HepG2 (cell line): ENCODE results near the gene NGF. TPM values are rescaled to one million over a fixed set of nuclear protein-coding genes. Genes with fewer than 3 reads are reported as not detected.

Experiments used
- ATAC-seq: fragments of 200-7000 bp; cut with Tn5 transposase; 3 replicates; pipeline ENCODE4 v1.9.1; 2020; ENCODE audit warnings: mild to moderate bottlenecking, moderate library complexity
- BruUV-seq: library from RNA; stranded (reverse); fragments of 400-500 nt; replicated peaks from 2 replicates; lab custom pipeline; 2021; lab: Mats Ljungman, UMichigan
- CTCF ChIA-PET: fragments of 300-600 bp; formaldehyde crosslinking; extraction: SDS; loops from one replicate; lab custom pipeline; 2021; ENCODE audit warnings: low total read pairs, inconsistent platforms, low intra/inter-chr PET ratio; lab: Yijun Ruan, JAX
- POLR2A ChIA-PET: fragments of 350-600 bp; sonication (Branson Sonifier 250); formaldehyde crosslinking; loops from one replicate; lab custom pipeline; 2020; ENCODE audit warnings: antibody characterized with exemption, inconsistent platforms; lab: Yijun Ruan, JAX
- DNase-seq: peaks from one replicate; pipeline ENCODE4 v3.0.0-alpha.2; 2015; ENCODE audit warnings: low spot score
- FAIRE-seq: peaks from 3 replicates; lab custom pipeline; 2011; peaks lifted over from hg19 to GRCh38; lab: Jason Lieb, UNC
- H2AFZ ChIP-seq: one replicate; pipeline ENCODE4 v1.6.1; 2011; ENCODE audit warnings: low read length, inconsistent platforms
- H3K27ac ChIP-seq: fragments of 300-600 bp; 3 replicates; pipeline ENCODE4 v1.8.0; 2011; ENCODE audit warnings: mixed run types, mild to moderate bottlenecking, mixed read lengths, low read length, inconsistent platforms; ENCODE audit not compliant: insufficient read depth; ENCODE audit errors: extremely low read length
- H3K27me3 ChIP-seq, 2 experiments: fragments of 200-600 bp in 1 of 2; 2 replicates in 1 of 2; 3 replicates in 1 of 2; pipeline versions ENCODE4 v1.6.0 to v1.8.0; 2011; ENCODE audit warnings: low read length in 2 of 2, mild to moderate bottlenecking in 2 of 2, moderate library complexity in 2 of 2, inconsistent platforms in 1 of 2; ENCODE audit not compliant: insufficient read depth in 2 of 2, control insufficient read depth in 1 of 2
- H3K36me3 ChIP-seq, 2 experiments: fragments of 200-600 bp in 1 of 2; replicated peaks in 1 of 2; 2 replicates in 1 of 2; 3 replicates in 1 of 2; pipeline versions ENCODE4 v1.5.1 to v1.8.0; 2011; ENCODE audit warnings: low read length in 2 of 2, inconsistent platforms in 1 of 2; ENCODE audit not compliant: insufficient read depth in 2 of 2, control insufficient read depth in 1 of 2
- H3K4me1 ChIP-seq: 2 replicates; pipeline ENCODE4 v1.5.1; 2012; ENCODE audit warnings: low read length, inconsistent platforms; ENCODE audit not compliant: insufficient read depth
- H3K4me2 ChIP-seq: 2 replicates; pipeline ENCODE4 v1.6.0; 2011; ENCODE audit warnings: low read depth, low read length, inconsistent platforms
- H3K4me3 ChIP-seq, 3 experiments: fragments of 200-600 bp in 1 of 3; sonication (generic), shearing (Covaris generic) in 1 of 3; replicated peaks in 1 of 3; 2 replicates each; pipeline ENCODE4 v1.5.1; 2011 to 2016; ENCODE audit warnings: low read length in 3 of 3, inconsistent platforms in 2 of 3, low read depth in 2 of 3, mild to moderate bottlenecking in 2 of 3, control low read depth in 1 of 3, mixed read lengths in 1 of 3; ENCODE audit not compliant: insufficient read depth in 1 of 3
- H3K79me2 ChIP-seq: one replicate; pipeline ENCODE4 v1.6.1; 2011; ENCODE audit warnings: low read length, inconsistent platforms; ENCODE audit not compliant: insufficient read depth
- H3K9ac ChIP-seq: 2 replicates; pipeline ENCODE4 v1.6.0; 2011; ENCODE audit warnings: mild to moderate bottlenecking, low read depth, low read length, inconsistent platforms; ENCODE audit not compliant: insufficient read depth
- H3K9me3 ChIP-seq: 2 replicates; pipeline ENCODE4 v1.5.1; 2012; ENCODE audit warnings: mild to moderate bottlenecking, low read length
- H4K20me1 ChIP-seq: 2 replicates; pipeline ENCODE4 v1.6.0; 2011; ENCODE audit warnings: inconsistent platforms, mild to moderate bottlenecking, low read length, moderate library complexity; ENCODE audit not compliant: insufficient read depth
- EZH2 ChIP-seq: conservative IDR thresholded peaks from 2 replicates; pipeline ENCODE4 v1.6.1; 2012; ENCODE audit warnings: mild to moderate bottlenecking, low read depth, low read length, moderate library complexity
- FOSL2 ChIP-seq: sonication (generic); formaldehyde crosslinking; IDR thresholded peaks from 2 replicates; pipeline ENCODE4 v1.4.0; 2020; ENCODE audit warnings: missing genetic modification reagents
- FOXK2 ChIP-seq: fragments of 450-650 bp; IDR thresholded peaks from 2 replicates; pipeline ENCODE4 v1.6.1; 2016
- HNRNPK ChIP-seq: fragments of 200-400 bp; formaldehyde crosslinking; IDR thresholded peaks from 2 replicates; pipeline ENCODE4 v1.6.1; 2018; ENCODE audit warnings: low read length, low read depth, moderate library complexity, mild to moderate bottlenecking; ENCODE audit not compliant: poor library complexity, severe bottlenecking
- MIXL1 ChIP-seq: IDR thresholded peaks from 2 replicates; pipeline ENCODE4 v1.6.1; 2016
- NFYB ChIP-seq: sonication (generic); formaldehyde crosslinking; IDR thresholded peaks from 2 replicates; pipeline ENCODE4 v1.4.0; 2020; ENCODE audit warnings: missing genetic modification reagents
- RBFOX2 ChIP-seq: fragments of 200-400 bp; formaldehyde crosslinking; IDR thresholded peaks from 2 replicates; pipeline ENCODE4 v1.6.1; 2017; ENCODE audit warnings: low read depth, mild to moderate bottlenecking, low read length
- TAF1 ChIP-seq: sonication (generic); formaldehyde crosslinking; IDR thresholded peaks from 2 replicates; pipeline ENCODE4 v1.4.0; 2020; ENCODE audit warnings: missing genetic modification reagents
- ZEB1 ChIP-seq: IDR thresholded peaks from 2 replicates; pipeline ENCODE4 v1.6.1; 2012; ENCODE audit warnings: mild to moderate bottlenecking, low read depth, inconsistent platforms; ENCODE audit not compliant: insufficient replicate concordance
- ZFP62 ChIP-seq: sonication (generic); formaldehyde crosslinking; IDR thresholded peaks from 2 replicates; pipeline ENCODE4 v1.4.0; 2020; ENCODE audit warnings: missing genetic modification reagents
- ZNF101 ChIP-seq: sonication (generic); formaldehyde crosslinking; IDR thresholded peaks from 2 replicates; pipeline ENCODE4 v1.4.0; 2020; ENCODE audit warnings: mild to moderate bottlenecking, low read depth, missing genetic modification reagents, borderline replicate concordance
- ZNF274 ChIP-seq: sonication (generic); formaldehyde crosslinking; IDR thresholded peaks from 2 replicates; pipeline ENCODE4 v1.5.1; 2020; ENCODE audit warnings: mild to moderate bottlenecking, missing genetic modification reagents
- ZNF333 ChIP-seq: sonication (generic); formaldehyde crosslinking; IDR thresholded peaks from 2 replicates; pipeline ENCODE4 v1.4.0; 2020; ENCODE audit warnings: mild to moderate bottlenecking, missing genetic modification reagents, borderline replicate concordance
- ZNF367 ChIP-seq: sonication (generic); formaldehyde crosslinking; IDR thresholded peaks from 2 replicates; pipeline ENCODE4 v1.4.0; 2020; ENCODE audit warnings: missing genetic modification reagents, borderline replicate concordance
- ZNF766 ChIP-seq: sonication (generic); formaldehyde crosslinking; IDR thresholded peaks from 2 replicates; pipeline ENCODE4 v1.5.0; 2020; ENCODE audit warnings: missing genetic modification reagents, borderline replicate concordance
- ZNF782 ChIP-seq: sonication (generic); formaldehyde crosslinking; IDR thresholded peaks from 2 replicates; pipeline ENCODE4 v1.4.0; 2020; ENCODE audit warnings: missing genetic modification reagents, mild to moderate bottlenecking, borderline replicate concordance
- WGBS: methylation state at CpG from one replicate; pipeline ENCODE4 v1.1.6; 2017; ENCODE audit warnings: low lambda C conversion rate; 5-methylcytosine and 5-hydroxymethylcytosine counted together
- in situ Hi-C: cut with HindIII; loops from 2 replicates; pipeline ENCODE4 v1.10.0; 2017; ENCODE audit warnings: low pct_unique_long_range_greater_than_20kb; ENCODE audit not compliant: extremely low pct_ligation_motif_present
- intact Hi-C: fragments of 100-400 bp; cut with micrococcal nuclease; formaldehyde crosslinking; loops from one replicate; pipeline ENCODE4 v1.10.0; 2022; ENCODE audit not compliant: unreplicated experiment
- polyA plus RNA-seq, 8 experiments: library from polyadenylated mRNA; depleted of rRNA in 3 of 8; stranded (reverse) in 7 of 8; unstranded in 1 of 8; fragments of >200 nt; fragmentation: Illumina TruSeq in 4 of 8; extraction: Trizol in 4 of 8; gene quantifications; 2 replicates each; pipeline versions ENCODE4 v1.2.1 to v1.2.3, GENCODE V29; 2011 to 2016; ENCODE audit warnings: low read depth in 4 of 8, missing spikeins in 1 of 8, mixed read lengths in 1 of 8; ENCODE audit not compliant: insufficient read depth in 1 of 8
- total RNA-seq, 5 experiments: library from RNA; depleted of rRNA; stranded (reverse); fragments of >200 nt; fragmentation: Illumina TruSeq; extraction: Trizol; gene quantifications; 2 replicates each; pipeline ENCODE4 v1.2.3, GENCODE V29; 2016; ENCODE audit warnings: low read depth in 1 of 5
- TF ChIP-seq, protein P1 (sequence below), 2 experiments: fragments of 450-650 bp in 1 of 2; sonication (generic) in 1 of 2; formaldehyde crosslinking; IDR thresholded peaks; 2 replicates each; pipeline versions ENCODE4 v1.5.0 to v1.8.0; 2020 to 2022; ENCODE audit warnings: mild to moderate bottlenecking in 1 of 2, missing genetic modification reagents in 1 of 2
- TF ChIP-seq, protein P2 (sequence below): IDR thresholded peaks from 2 replicates; pipeline ENCODE4 v1.4.0; 2020; ENCODE audit warnings: mild to moderate bottlenecking, missing genetic modification reagents
- TF ChIP-seq, protein P3 (sequence below): sonication (generic); formaldehyde crosslinking; conservative IDR thresholded peaks from 2 replicates; pipeline ENCODE4 v1.8.0; 2022; ENCODE audit warnings: low read depth, missing genetic modification reagents

The NGF gene
- total and polyA plus RNA-seq, 2 of the 13 experiments (the other 11 are each of a cell fraction or from before 2014, with no cell fraction given) = not detected

DNA sequence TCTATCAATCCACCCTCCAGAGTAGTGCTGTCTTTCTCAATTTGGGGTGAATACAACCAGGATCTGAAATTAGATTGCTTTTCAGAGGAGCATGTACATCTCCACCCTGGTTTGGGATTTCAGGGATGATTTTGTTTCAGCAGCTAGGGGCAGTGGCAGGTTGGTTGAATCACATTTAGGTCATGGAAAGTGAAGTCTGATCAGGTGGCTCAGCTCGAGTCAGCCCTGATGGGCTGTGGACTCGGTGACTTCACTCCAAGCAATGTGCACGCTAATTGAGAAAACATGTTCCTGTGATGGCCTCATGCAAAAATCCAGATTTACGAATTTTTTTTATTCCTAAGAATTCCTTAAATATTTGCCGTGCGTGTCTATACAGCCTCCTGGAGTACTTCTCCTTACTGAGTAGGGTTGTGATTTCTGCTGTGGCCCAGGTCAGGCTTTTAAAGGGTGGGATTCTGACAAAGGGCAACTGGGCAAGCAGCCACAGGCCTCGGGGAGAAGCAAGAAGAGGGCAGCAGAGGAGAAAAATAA is 7.5 kb downstream of the NGF start:
- Histone ChIP-seq H3K4me2 (no peak overlapping the region), H3K4me1 (no peaks in the 10 kb centered on the region), H3K27ac (no peak overlapping the region), H3K79me2 (no peaks in the 10 kb centered on the region), H3K9me3 (no peaks in the 10 kb centered on the region), H3K27me3 (no peaks in the 10 kb centered on the region), H3K9ac (no peak overlapping the region), H2AFZ (no peak overlapping the region), H4K20me1 (no peaks in the 10 kb centered on the region), H3K4me3 (no peak overlapping the region)
- intact Hi-C loops = no loop called here
- POLR2A ChIA-PET = no interaction called here
- 34% methylated on average over 7 of the region's 7 CpGs for WGBS
- BruUV-seq = no TSS peak
- ATAC-seq (no peak), FAIRE-seq (no peak)
- TF ChIP-seq, protein P1, sequence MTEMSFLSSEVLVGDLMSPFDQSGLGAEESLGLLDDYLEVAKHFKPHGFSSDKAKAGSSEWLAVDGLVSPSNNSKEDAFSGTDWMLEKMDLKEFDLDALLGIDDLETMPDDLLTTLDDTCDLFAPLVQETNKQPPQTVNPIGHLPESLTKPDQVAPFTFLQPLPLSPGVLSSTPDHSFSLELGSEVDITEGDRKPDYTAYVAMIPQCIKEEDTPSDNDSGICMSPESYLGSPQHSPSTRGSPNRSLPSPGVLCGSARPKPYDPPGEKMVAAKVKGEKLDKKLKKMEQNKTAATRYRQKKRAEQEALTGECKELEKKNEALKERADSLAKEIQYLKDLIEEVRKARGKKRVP (CRISPR knock-in tag; IDR thresholded peaks at IDR 0.05) = no peak
- TF ChIP-seq EZH2 (no peak), ZNF367 (CRISPR knock-in tag) (no peak), ZNF766 (CRISPR knock-in tag) (no peak), ZEB1 (no peak), MIXL1 (CRISPR knock-in tag) (no peak), RBFOX2 (no peak), ZNF333 (CRISPR knock-in tag) (no peak), ZNF274 (CRISPR knock-in tag) (no peak), ZNF782 (CRISPR knock-in tag) (no peak), TAF1 (CRISPR knock-in tag) (no peak), FOSL2 (CRISPR knock-in tag) (no peak), FOXK2 (no peak), ZFP62 (CRISPR knock-in tag) (no peak), NFYB (CRISPR knock-in tag) (no peak), ZNF101 (no peak), HNRNPK (no peak)
- TF ChIP-seq, protein P2, sequence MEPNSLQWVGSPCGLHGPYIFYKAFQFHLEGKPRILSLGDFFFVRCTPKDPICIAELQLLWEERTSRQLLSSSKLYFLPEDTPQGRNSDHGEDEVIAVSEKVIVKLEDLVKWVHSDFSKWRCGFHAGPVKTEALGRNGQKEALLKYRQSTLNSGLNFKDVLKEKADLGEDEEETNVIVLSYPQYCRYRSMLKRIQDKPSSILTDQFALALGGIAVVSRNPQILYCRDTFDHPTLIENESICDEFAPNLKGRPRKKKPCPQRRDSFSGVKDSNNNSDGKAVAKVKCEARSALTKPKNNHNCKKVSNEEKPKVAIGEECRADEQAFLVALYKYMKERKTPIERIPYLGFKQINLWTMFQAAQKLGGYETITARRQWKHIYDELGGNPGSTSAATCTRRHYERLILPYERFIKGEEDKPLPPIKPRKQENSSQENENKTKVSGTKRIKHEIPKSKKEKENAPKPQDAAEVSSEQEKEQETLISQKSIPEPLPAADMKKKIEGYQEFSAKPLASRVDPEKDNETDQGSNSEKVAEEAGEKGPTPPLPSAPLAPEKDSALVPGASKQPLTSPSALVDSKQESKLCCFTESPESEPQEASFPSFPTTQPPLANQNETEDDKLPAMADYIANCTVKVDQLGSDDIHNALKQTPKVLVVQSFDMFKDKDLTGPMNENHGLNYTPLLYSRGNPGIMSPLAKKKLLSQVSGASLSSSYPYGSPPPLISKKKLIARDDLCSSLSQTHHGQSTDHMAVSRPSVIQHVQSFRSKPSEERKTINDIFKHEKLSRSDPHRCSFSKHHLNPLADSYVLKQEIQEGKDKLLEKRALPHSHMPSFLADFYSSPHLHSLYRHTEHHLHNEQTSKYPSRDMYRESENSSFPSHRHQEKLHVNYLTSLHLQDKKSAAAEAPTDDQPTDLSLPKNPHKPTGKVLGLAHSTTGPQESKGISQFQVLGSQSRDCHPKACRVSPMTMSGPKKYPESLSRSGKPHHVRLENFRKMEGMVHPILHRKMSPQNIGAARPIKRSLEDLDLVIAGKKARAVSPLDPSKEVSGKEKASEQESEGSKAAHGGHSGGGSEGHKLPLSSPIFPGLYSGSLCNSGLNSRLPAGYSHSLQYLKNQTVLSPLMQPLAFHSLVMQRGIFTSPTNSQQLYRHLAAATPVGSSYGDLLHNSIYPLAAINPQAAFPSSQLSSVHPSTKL (CRISPR knock-in tag) = no peak
- TF ChIP-seq, protein P3, sequence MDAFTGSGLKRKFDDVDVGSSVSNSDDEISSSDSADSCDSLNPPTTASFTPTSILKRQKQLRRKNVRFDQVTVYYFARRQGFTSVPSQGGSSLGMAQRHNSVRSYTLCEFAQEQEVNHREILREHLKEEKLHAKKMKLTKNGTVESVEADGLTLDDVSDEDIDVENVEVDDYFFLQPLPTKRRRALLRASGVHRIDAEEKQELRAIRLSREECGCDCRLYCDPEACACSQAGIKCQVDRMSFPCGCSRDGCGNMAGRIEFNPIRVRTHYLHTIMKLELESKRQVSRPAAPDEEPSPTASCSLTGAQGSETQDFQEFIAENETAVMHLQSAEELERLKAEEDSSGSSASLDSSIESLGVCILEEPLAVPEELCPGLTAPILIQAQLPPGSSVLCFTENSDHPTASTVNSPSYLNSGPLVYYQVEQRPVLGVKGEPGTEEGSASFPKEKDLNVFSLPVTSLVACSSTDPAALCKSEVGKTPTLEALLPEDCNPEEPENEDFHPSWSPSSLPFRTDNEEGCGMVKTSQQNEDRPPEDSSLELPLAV = no peak
- TF ChIP-seq, all 625 proteins: peak for 0
- no peaks in the 10 kb centered on the region for H3K36me3 ChIP-seq
- in situ Hi-C loops = no loop called here
- CTCF ChIA-PET = no interaction called here
- no peak for DNase-seq
